ENCODE measurements around the gene NUDT16L1. TPM values are rescaled to one million over a fixed set of nuclear protein-coding genes. Genes with fewer than 3 reads are reported as not detected.

NUDT16L1 gene
- total and polyA plus RNA-seq, 7 donors, result 6.3 to 20.2 (median 7.7) TPM

DNA sequence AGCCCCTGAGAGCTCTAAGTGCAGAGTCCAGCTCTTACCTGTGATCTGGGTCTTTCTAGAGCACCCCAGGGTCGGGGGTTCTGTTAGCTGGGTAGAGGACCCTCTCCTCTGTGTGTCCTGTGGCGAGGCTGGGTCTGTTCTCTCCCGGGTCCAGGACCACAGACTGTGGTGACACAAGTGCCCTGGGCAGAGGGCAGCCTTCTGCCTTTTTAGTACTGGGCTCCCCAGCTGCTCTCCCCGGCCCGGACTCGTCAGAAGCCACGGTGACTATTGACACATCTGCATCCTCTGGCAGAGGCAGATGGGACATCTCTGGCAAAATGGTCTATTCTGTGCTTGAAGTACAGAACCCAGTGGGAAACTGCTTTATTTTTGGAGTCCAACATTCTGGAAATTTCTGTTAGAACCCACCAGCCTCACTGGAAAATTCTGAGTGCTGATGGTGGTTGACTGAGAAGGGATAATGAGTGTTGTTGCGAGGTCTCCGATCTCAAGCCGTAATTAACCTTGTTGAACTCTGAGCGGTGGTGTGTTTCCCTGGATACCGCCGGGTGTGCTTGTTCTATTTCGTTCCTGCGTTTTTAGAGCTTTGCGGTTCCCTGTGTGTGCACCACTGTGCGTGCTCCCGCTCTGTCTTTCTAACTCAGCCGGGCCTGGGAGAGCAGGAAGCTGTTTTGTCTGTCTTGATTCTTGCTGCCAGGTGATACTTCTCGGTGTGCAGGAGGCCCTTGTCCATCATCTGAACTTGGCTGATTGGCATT, 26.0 kb upstream of the NUDT16L1 start:
- Histone ChIP-seq H3K36me3 (ENCODE audit: insufficient read depth in 1 of 2, low read depth in 1 of 2) (peaks cover 13 to 61% of the 10 kb centered on the region in 2 donors), H3K27ac (no peak overlapping the region), H3K4me3 (no peak overlapping the region), H3K4me1 (peaks cover 14% of the 10 kb centered on the region), H3K9me3 (no peaks in the 10 kb centered on the region), H3K27me3 (ENCODE audit: insufficient read depth in 3 of 3, low read length in 2 of 3) (no peaks in the 10 kb centered on the region)
- intact Hi-C loops (cut with DNase I), result no loop called here
- TF ChIP-seq, protein P1, sequence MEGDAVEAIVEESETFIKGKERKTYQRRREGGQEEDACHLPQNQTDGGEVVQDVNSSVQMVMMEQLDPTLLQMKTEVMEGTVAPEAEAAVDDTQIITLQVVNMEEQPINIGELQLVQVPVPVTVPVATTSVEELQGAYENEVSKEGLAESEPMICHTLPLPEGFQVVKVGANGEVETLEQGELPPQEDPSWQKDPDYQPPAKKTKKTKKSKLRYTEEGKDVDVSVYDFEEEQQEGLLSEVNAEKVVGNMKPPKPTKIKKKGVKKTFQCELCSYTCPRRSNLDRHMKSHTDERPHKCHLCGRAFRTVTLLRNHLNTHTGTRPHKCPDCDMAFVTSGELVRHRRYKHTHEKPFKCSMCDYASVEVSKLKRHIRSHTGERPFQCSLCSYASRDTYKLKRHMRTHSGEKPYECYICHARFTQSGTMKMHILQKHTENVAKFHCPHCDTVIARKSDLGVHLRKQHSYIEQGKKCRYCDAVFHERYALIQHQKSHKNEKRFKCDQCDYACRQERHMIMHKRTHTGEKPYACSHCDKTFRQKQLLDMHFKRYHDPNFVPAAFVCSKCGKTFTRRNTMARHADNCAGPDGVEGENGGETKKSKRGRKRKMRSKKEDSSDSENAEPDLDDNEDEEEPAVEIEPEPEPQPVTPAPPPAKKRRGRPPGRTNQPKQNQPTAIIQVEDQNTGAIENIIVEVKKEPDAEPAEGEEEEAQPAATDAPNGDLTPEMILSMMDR (IDR thresholded peaks at IDR 0.05), result no peak
- ATAC-seq, result no peak
- WGBS, 3 donors, result 86 to 90% (median 88%) methylated on average over 20 of the region's 20 CpGs
- no peak for DNase-seq

DNA sequence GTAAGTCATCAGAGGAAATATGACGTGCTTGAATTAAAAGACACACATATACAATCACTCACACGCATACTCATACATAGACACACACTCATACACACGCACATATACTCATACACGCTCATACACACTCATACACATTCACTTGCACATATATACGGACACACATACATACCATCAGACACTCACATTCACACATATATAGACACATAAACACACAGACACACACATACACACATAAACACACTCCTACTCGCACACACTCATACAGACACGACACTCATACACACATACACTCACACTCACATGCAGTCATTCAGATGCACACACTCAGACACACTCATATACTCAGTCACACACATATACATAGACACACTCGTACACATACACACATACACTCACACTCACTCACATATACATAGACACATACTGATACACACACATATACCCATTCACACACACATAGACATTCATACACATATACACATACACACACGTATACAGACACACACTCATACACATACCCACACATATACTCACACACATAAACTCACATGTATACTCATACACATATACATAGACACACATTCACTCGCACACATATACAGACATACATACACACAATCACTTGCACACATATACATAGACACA, 24.9 kb upstream of the NUDT16L1 start:
- peaks cover 13 to 65% of the 10 kb centered on the region in 2 donors for H3K36me3 ChIP-seq (ENCODE audit: insufficient read depth in 1 of 2, low read depth in 1 of 2)
- intact Hi-C loops (cut with DNase I), result no loop called here

DNA sequence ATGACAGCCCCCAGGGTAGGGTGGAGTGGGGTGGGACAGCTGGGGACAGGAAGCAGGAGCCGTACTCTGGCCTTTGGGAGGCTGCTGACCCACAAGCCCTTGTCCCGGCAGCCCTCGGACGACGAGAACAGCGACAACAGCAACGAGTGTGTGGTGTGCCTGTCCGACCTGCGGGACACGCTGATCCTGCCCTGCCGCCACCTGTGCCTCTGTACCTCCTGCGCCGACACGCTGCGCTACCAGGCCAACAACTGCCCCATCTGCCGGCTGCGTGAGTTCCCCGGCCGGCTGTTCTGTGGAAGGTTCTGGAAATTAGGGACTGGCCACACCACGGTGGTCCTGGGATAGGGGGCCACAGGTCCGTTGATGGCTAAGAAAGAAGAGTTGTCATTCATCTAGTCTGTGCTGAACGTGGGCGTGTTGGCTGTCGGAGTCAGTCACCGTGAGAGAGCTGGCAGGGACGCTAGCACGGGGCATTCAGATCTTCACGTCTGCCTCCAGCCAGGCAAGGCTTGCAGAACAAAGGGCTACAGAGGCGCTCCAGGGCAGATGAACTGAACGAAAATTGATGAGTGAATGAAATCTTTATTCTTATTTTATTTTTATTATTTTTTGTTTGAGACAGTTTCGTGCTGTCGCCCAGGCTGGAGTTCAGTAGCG, 19.8 kb upstream of the NUDT16L1 start:
- peak in 1 of 4 donors; percentile 12 for ATAC-seq
- peaks cover 15% of the 10 kb centered on the region for H3K4me1 ChIP-seq
- H3K36me3 ChIP-seq (ENCODE audit: insufficient read depth in 1 of 2, low read depth in 1 of 2), result peaks cover 9 to 73% of the 10 kb centered on the region in 2 donors
- no peak for DNase-seq
- TF ChIP-seq, protein P1 (IDR thresholded peaks at IDR 0.05), result no peak
- no peaks in the 10 kb centered on the region for H3K27me3 ChIP-seq (ENCODE audit: insufficient read depth in 3 of 3, low read length in 2 of 3)
- H3K9me3 ChIP-seq, result no peaks in the 10 kb centered on the region
- H3K4me3 ChIP-seq, result no peak overlapping the region
- WGBS, 3 donors, result 86 to 90% (median 88%) methylated on average over 33 of the region's 33 CpGs
- intact Hi-C loops (cut with DNase I), result no loop called here
- peak overlapping the region; percentile 73 for H3K27ac ChIP-seq

More for the DNA sequence above, 24.9 kb upstream of the NUDT16L1 start:
- 93 to 95% (median 94%) methylated on average over 10 of the region's 10 CpGs for WGBS, 3 donors
- Histone ChIP-seq H3K4me3 (no peak overlapping the region), H3K4me1 (peaks cover 24% of the 10 kb centered on the region), H3K9me3 (no peaks in the 10 kb centered on the region), H3K27ac (no peak overlapping the region), H3K27me3 (ENCODE audit: insufficient read depth in 3 of 3, low read length in 2 of 3) (no peaks in the 10 kb centered on the region)
- DNase-seq (no peak), ATAC-seq (no peak)
- TF ChIP-seq, protein P1 (IDR thresholded peaks at IDR 0.05), result no peak

DNA sequence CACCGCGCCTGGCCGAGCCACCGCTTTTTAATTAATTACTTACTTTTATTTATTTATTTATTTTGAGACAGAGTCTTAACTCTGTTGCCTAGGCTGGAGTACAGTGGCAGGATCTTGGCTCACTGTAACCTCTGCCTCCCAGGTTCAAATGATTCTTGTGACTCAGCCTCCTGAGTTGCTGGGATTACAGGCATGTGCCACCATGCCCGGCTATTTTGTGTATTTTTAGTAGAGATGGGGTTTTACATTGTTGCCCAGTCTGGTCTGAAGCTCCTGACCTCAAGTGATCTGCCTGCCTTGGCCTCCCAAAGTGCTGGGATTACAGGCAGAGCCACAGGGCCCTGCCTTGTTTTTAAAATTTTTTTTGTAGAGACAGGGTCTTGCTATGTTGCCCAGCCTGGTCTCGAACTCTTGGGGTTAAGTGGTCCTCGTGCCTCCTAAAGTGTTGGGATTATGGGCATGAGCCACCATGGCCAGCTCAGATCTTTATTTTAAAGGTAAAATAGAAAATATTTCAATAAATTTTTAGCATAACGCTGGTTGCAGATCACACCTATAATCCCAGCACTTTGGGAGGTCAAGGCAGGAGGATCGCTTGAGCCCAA, 18.3 kb upstream of the NUDT16L1 start:
- intact Hi-C loops (cut with DNase I), result no loop called here
- Histone ChIP-seq H3K4me3 (no peak overlapping the region), H3K27ac (peak overlapping the region; percentile 48), H3K9me3 (no peaks in the 10 kb centered on the region), H3K36me3 (ENCODE audit: insufficient read depth in 1 of 2, low read depth in 1 of 2) (peaks cover 4 to 69% of the 10 kb centered on the region in 2 donors), H3K4me1 (peaks cover 15% of the 10 kb centered on the region), H3K27me3 (ENCODE audit: insufficient read depth in 3 of 3, low read length in 2 of 3) (no peaks in the 10 kb centered on the region)
- DNase-seq (no peak), ATAC-seq (no peak)
- 90 to 94% (median 92%) methylated on average over 9 of the region's 9 CpGs for WGBS, 3 donors
- TF ChIP-seq, protein P1 (IDR thresholded peaks at IDR 0.05), result no peak
